Measurements from ENCODE around the gene AOPEP.

DNA sequence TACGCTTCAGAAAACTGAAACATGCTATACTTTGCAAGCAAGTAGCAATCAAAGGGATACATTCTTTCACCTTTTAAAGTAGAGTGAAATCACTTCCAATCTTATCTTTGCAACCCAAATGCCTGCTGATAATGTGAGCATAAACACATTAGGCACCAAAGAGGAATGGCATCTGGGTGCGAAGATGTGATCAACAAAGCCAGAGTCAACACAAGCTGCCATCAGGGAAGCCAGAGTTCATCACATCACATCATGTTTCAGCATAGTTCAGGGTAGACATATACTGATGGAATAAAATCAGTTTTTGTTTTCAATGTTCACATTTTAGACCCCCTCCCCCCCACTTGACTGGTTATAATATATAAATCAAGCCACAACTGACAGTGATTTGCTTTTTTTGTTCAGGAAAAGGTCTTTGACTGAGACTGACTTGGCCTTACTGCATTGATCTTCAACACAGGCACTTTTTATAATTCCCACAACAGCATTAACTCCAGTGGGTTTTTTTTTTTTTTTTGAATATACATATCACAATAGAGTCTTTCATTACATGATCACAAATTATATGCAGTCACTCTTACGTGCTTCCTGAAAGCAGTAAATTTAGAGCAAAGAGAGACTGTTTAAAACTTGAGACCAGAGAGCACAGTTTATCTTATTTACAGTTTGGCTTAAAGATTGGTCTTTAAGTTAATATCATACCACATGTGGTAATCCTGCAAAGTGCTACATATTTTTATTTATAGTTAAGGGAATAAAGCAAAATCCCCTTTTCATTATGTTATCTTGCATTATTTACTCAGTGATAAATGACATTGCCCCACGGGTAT is 20.3 kb downstream of the AOPEP start:
- TF ChIP-seq CTCF (conservative IDR thresholded peaks at IDR 0.05 in 1 of 2, IDR thresholded peaks at IDR 0.05 in 1 of 2; ENCODE audit: low read depth in 1 of 2, low read length in 2 of 2) (no peak), EZH2 (IDR thresholded peaks at IDR 0.05; ENCODE audit: low read length, missing control alignments) (no peak)
